Activated T-cell treated with anti-CD3 and anti-CD28 coated beads for 4 hours (primary cell): ENCODE results near the gene ARFGEF2.

Experiments used
- DNase-seq: peaks from one replicate; pipeline ENCODE4 v3.0.0-alpha.2; 2020

Gene ARFGEF2

GRCh38 chr20:48901326-48901725 lies 20.2 kb upstream of the ARFGEF2 start:
- DNase-seq = no peak

- no peak for DNase-seq
These were observed 17.8 kb upstream of the ARFGEF2 start for GRCh38 chr20:48903705-48904104.

GRCh38 chr20:48904566-48905296 lies 16.8 kb upstream of the ARFGEF2 start:
- peak; percentile 66 for DNase-seq

GRCh38 chr20:48905297-48905647 lies 16.2 kb upstream of the ARFGEF2 start:
- DNase-seq = no peak

GRCh38 chr20:48906221-48906877 lies 15.2 kb upstream of the ARFGEF2 start:
- DNase-seq = no peak

- DNase-seq = no peak
These were observed 12.7 kb upstream of the ARFGEF2 start for GRCh38 chr20:48908656-48909319.

- no peak for DNase-seq
These were observed 11.6 kb upstream of the ARFGEF2 start for GRCh38 chr20:48909910-48910309.

GRCh38 chr20:48910347-48910781 lies 11.1 kb upstream of the ARFGEF2 start:
- DNase-seq = no peak

- no peak for DNase-seq
These were observed 9.4 kb upstream of the ARFGEF2 start for GRCh38 chr20:48912065-48912464.

GRCh38 chr20:48916699-48917098 lies 4.8 kb upstream of the ARFGEF2 start:
- no peak for DNase-seq

GRCh38 chr20:48919336-48919881 lies 2.1 kb upstream of the ARFGEF2 start:
- DNase-seq = no peak

GRCh38 chr20:48919882-48920526 lies 1.5 kb upstream of the ARFGEF2 start:
- DNase-seq = no peak

GRCh38 chr20:48920527-48921167 lies 864 bp upstream of the ARFGEF2 start:
- no peak for DNase-seq

GRCh38 chr20:48921883-48922820 lies 641 bp downstream of the ARFGEF2 start:
- DNase-seq = no peak

GRCh38 chr20:48923149-48923718 lies 1.7 kb downstream of the ARFGEF2 start:
- no peak for DNase-seq

- DNase-seq = no peak
These were observed 3.2 kb downstream of the ARFGEF2 start for GRCh38 chr20:48924756-48925109.

- no peak for DNase-seq
These were observed 4.8 kb downstream of the ARFGEF2 start for GRCh38 chr20:48926267-48926666.

- DNase-seq = no peak
These were observed 5.3 kb downstream of the ARFGEF2 start for GRCh38 chr20:48926821-48927220.

- no peak for DNase-seq
These were observed 7.6 kb downstream of the ARFGEF2 start for GRCh38 chr20:48928832-48929725.

GRCh38 chr20:48930035-48930434 lies 8.5 kb downstream of the ARFGEF2 start:
- no peak for DNase-seq
